Measurements from ENCODE around the gene SYNPO2.
"Not testable (repeated sequence)": the region's sequence is repeated elsewhere in the genome, so short reads cannot be mapped to it uniquely, and the experiment has no call there.

Gene SYNPO2

DNA sequence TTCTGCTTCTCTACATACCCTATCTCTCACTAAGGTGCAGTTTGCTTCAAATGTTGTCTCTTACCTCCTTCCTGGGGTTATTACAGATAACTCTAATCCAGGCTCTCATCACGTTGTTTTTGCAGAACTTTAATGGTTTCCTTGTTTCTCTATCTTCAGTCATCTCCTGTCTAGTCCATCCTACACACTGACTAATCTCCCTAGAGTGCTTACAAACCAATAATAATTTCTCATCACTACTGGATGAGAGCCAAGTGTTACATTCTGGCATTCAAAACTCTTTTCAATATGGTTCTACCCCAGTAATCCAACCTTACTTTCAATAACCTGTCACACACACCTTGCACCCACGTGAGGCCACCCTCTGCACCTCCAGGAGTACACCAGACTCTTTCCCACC lies 86.1 kb downstream of the SYNPO2 start:
- DNase-seq (ENCODE audit: low read depth) = peak; percentile 66

DNA sequence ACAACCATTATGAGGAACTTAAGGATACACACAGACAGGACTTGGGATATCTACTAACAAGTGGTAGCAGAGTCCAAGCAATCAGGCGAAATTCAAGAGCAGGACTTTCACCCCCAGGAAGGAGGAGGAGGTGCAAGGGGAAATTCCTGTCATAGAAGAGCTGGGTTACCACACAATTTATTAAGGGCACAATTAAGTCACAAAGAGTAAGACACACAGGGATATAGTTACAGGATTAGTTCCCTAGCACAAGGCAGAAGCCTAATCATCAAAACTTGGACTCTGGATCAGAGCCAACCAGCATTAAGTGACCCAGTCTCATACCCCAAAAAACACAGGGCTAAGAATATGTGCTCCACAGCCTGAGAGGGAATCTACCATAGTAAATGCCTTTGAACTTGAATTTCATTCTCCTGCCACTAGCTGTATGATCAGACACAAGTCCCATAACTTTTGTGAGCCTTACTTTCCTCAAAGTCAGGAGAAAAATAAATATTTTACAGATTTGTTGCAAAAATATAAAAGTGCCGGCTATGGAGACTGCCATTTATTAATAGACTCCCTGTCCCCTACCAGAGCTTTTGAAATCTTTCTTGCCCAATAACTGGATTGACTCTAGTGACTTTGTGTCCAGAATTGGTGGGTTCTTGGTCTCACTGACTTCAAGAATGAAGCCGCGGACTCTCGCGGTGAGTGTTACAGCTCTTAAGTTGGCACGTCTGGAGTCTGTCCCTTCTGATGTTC lies 87.0 kb downstream of the SYNPO2 start:
- DNase-seq (ENCODE audit: low read depth) = no peak

DNA sequence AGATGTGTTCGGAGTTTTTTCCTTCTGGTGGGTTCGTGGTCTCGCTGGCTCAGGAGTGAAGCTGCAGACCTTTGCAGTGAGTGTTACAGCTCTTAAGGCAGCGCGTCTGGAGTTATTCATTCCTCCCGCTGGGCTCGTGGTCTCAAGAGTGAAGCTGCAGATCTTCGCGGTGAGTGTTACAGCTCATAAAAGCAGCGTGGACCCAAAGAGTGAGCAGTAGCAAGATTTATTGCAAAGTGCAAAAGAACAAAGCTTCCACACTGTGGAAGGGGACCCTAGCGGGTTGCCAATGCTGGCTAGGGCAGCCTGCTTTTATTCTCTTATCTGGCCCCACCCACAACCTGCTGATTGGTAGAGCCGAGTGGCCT lies 87.5 kb downstream of the SYNPO2 start:
- DNase-seq (ENCODE audit: low read depth) = not testable (repeated sequence)

DNA sequence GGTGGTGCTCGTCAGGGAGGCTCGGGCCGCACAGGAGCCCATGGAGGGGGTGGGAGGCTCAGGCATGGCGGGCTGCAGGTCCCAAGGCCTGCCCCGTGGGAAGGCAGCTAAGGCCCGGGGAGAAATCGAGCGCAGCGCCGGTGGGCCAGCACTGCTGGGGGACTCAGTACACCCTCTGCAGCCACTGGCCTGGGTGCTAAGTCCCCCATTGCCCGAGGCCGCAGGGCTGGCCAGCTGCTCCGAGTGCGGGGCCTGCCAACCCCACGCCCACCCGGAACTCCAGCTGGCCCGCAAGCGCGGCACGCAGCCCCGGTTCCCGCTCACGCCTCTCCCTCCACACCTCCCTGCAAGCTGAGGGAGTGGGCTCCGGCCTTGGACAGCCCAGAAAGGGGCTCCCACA lies 88.4 kb downstream of the SYNPO2 start:
- not testable (repeated sequence) for DNase-seq (ENCODE audit: low read depth)

DNA sequence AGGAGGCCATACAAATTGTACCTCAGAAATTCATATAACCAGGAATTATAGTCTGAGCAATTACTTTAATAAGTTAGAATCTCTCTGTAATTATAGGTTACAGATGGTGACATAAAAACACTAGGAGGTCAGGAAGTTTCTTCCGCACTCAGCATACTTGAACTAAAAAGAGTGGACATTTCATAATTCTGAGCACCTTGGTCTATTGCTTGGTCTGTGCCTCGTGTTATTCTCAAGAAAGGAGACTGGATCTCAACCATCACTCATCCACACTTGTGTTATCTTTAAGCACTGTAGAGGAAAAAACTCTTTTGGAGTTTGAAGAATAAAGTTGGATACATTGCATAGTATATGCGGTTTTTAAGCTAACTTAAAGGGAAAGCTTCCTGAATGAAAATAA lies 91.1 kb downstream of the SYNPO2 start:
- no peak for DNase-seq (ENCODE audit: low read depth)

DNA sequence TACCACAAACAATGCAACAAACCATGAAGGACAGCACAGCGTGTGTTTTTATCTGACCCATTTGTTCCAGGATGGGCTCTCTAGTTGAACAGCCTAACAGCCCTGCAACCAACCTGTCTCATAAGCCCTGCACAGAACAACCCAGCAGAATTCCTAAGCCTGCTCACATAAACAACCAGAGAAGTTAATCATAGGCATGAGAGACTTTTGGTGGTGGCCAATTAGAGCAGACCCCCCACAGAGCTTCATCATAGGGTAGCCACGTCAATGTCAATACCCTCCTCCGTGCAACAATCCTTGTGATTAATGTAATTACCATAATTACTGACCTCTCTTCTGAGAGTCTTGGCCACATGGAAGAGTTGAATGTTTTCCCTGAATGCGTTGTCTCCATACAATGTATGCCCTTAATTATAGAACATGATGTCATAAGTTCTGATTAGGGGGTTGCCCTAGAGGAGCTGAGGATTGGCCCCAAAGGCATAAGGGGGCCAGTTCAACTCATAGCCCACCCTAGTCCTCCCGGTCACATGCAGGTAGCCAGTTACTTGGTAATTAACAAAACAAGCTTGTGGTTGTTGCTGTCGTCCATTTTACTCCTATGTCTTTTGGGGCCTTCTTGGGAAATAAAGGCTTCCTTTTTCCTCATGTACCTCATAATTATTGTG lies 92.7 kb downstream of the SYNPO2 start:
- peak; percentile 65 for DNase-seq (ENCODE audit: low read depth)

DNA sequence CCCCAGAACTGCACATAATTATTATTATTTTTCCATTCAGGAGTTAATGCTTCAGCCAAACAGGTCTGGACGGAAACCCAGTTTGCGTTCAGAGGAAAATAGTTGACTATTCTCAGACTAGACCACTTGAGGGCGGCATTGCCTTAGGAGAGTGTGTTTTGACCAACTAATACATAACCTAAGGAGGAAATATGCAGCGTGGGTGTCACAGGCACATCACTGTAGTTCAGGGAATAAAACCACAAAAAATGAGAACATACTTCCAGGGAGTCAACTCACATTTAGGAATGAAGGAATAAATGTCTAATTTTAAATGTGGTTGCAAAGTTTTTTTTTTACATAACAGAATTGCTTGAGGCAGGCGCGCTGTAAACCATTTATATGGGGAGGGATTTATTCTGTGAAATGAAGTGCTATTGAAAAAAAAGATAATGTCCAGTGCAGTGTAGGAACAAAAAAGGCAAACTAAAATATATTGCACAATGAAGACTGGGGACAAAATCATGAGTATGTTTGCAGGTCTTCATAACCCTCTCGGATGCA lies 93.3 kb downstream of the SYNPO2 start:
- DNase-seq (ENCODE audit: low read depth) = peak; percentile 90

DNA sequence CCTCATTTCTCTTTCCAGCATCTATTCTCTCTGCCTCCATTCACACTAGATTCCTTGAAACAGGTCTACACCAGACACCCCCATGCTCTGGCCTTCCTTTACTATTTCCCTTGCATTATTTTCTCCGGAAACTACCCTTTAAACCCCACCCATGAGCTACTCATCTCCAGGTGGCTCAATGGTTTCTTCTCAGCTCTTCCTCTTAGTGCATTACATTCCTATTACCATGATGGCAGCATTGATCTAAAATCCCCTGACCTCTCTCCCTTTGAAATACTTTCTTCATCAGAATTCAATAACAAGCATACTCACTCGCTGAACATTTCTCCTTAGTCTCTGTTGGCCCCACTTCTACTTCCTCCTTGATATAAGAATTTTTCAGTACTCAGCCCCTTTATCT lies 94.6 kb downstream of the SYNPO2 start:
- no peak for DNase-seq (ENCODE audit: low read depth)

DNA sequence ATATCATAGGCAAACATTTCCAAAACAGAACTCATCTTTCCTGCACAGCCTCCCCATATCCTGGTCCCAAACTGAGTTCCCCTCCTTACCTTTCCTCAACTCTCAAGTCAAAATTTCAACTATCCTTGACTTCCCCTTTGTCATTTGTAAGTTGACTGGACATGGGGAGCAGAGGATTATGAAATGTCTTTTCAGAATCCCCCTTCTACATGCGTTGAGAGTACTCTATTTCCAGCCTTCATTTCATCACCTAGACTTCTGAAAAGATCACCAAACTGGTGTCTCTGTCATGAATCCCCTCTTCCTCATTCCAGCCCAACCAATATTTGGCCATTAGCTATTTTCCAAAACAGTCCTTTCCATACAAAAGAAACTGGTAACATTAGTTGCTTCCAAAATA lies 95.2 kb downstream of the SYNPO2 start:
- DNase-seq (ENCODE audit: low read depth) = no peak

DNA sequence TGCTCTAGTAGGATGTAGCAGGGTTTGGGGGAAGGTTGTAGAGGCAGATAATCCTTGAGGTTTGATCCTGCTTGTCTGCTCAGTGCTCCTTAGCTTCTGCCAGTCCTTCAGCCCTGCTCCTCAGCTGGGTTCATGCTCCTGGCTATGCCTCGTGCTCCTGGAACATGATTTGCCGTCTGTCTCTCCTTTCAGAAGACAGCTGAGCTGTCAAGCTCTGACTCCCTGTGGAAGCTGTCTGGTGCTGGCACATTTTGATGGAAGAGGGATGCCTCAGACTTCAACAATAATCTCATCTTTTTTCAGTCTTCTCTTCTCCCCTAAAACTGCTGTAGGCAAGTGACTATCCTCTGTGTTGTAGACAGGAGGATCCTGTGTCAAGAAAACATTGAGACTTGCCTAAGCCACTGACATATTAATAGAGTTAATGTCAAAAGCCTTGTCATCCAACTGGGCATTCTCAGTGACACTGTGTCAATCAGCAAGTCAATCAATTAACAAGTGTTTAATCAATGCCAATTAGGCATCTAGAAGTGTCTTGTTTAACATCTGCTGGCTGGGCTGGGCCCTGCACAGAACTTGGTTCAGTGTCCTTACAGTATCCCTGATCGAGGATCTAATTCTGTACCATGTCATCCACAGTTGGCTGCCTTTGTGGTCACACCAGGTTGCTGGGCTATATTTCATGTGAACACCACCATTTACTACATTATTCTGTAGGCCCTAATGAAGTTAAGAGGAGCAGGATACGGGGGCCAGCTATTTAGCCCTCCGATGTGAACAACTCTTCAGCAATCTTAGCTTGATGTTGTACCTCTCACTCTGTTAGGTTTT lies 96.7 kb downstream of the SYNPO2 start:
- DNase-seq (ENCODE audit: low read depth) = no peak

DNA sequence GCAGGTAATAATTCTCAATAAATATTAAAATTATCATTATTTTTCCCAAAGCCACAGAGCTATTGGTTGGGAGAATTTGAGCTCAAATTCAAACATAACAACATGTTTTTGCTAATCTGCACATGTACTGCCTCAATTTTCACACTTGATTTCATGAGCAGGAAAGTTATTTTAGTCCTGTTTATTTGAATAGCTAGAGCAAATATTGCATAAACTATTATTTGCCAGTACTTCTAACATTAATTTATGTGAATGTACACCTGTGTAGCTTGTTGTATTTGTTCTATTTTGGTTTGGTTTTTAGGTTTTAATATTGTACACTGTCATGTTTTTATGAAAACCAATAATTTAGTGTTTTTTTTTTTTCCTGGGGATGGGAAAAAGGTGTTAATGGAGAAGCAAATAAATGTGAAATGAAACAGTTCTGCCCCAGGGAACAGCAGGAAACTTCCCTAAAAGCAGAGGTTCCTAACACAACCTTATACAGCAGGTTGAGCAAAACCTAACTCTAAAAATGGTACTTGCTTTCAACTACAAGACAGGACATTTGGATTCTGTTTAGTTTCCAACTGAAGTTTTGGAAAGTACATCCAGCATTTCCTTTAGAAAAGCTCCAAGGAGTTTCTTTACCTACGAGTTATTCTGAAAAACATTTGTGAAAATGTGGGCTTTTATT lies 99.4 kb downstream of the SYNPO2 start:
- no peak for DNase-seq (ENCODE audit: low read depth)

DNA sequence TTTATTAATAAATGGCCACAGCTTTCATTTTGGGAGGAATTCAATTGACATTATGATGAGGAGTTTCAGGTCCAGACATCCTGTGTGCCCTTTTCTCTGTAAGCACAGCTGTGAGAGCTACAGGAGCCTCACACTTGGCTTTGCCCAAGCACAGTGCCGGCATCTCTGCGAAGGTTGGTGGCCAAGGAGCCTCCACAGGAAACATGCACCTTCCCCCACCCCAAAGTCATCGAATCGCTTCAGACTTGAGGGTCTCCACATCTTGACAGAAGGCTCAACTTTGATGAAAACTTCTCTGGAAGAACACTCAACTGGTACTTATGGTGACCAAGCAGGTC lies 100.0 kb downstream of the SYNPO2 start:
- no peak for DNase-seq (ENCODE audit: low read depth)

DNA sequence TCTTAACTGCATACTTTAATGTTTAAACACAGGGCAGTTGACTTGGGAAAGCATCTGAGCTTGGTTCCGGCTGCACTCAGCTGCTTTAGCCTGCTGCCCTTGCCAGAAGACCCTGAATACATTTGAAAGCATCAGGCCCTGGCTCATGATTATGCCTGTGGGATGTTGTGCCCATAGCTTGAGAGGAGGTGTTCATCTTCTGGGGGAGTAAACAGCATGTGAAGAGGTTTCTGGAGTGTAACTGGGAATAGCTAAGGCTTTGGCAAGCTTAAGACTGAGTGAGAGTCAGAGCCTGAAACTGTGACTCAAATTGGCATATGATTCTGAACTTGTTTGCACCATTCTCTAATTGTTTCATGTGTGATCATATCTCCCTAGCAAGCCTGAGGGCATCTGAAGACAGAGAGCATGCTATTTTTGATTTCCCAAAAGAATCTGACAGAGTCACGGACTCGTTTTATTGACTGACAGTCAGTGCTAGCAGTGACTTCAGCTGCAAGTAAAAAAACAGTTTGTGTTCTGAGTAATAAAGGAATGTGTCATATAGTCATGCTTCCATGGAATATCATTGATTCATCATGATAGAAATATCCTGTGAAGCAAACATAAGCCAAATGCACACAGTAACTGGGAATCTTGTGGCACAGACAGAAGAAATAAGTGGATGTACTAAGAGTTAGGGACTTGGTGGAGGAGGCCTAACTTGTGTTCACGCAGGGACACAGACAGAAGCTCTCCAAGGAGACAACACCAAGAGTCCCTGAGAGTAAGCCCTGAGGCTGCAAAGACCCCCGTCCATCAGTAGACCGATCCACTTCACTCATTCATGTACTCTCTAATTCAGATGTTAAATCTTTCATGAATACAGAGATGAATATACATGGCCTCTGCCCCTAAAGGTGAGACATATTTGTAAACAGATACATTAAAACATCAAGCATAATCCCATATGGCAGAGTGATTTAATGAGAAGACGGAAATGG lies 100.7 kb downstream of the SYNPO2 start:
- DNase-seq (ENCODE audit: low read depth) = peak; percentile 76

DNA sequence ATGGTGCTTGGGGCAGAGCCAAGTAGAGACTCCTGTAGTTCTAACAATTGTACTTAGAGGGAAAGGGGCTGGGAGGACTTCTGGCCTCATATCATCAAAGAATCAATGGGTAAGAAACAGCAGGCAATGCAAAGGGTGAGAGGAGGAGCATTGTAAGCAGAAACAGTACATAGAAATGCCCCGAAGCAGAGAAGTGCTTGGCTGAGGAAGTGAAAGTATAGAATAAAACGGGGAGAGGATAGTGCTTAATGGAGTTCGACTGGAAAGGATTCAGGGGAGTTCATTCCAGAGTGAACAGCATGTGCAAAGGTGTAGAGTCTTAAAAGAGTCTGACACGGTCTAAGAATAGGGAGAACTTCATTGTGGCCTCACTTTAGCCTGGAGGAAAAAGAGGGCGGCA lies 103.0 kb downstream of the SYNPO2 start:
- DNase-seq (ENCODE audit: low read depth) = no peak

DNA sequence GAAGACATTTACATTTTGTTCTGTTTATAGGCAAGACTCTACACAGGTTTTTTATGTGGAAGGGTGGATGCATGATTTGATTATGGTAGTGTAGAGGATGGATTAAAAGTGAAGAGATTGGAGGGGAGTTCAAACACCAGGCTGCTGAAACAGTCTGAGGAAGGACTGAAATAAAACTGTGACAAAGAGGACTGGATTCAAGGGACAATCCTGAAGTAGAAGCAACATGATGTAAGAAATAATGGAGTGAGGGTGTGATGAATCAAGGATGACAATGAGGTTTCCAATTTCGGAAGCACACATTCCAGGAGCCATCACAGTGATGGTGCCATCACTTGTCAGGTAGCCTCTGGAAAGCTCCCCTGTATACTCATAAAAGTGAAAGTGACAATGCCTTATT lies 103.5 kb downstream of the SYNPO2 start:
- no peak for DNase-seq (ENCODE audit: low read depth)

DNA sequence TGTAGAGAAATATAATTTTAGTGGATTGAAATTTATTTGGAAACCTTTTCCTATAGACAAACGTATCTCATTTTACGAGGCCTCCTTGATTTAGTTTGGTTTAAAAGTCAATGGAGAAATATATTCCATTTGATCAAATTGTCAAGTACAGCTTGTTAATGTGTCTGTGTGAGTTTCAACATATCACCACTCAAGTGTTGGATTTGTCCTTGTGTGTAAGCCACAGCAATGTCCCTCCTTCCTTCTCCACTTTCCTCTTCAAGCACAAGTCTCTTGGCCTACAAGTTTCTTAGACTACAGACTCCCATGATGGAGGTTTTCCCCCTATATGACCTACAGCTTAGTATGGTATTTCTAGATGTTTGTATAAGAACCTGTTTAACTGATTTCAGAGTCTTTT lies 104.7 kb downstream of the SYNPO2 start:
- DNase-seq (ENCODE audit: low read depth) = no peak

DNA sequence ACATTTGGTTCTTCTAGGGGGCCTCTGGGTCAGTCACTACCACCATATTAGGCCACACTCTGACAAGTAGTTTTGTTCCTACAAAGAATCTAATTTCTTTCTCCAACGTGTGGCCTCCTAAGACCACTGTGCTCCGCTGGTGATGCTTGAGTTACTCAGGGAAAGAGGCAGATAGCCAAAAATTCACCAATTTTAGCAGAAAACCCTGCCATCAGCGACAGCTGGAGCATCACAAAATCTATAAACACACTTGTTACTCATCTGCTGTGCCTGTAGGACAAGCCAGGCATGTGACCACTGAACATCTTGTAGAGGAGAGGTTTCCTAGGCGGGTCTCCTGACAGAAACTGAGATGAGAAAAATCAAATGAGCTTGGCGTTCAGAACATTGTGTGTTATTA lies 105.4 kb downstream of the SYNPO2 start:
- no peak for DNase-seq (ENCODE audit: low read depth)

DNA sequence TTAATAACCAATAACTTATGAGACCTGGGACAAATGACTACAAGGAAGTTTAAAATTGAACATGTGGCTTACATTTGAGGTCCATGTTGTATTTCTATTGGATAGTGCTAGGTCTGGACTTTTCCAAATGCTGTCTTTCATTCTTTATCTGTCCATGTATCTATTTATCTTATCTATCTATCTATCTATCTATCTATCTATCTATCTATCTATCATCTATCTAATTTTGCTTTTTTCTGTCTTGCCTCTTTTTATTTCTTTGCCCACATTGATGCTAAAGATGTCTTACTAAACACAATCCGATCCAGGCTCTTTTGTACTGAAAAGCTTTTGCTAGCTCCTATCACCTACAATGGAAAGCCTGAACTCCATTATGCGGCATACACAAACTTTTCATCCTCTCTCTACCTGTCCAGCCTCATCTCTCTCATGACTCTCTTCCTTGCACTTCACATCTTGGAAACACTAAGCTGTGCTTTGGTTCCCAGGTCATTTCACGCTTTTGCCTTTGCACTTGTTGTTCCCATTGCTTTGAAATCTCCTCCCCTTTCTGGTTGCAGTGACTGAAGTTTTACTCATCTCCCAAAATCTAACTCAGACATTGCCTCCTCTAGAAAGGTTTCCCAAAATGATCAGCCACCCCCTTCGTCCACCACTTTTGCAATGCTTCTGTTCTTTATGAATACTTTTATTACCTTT lies 107.2 kb downstream of the SYNPO2 start:
- no peak for DNase-seq (ENCODE audit: low read depth)

DNA sequence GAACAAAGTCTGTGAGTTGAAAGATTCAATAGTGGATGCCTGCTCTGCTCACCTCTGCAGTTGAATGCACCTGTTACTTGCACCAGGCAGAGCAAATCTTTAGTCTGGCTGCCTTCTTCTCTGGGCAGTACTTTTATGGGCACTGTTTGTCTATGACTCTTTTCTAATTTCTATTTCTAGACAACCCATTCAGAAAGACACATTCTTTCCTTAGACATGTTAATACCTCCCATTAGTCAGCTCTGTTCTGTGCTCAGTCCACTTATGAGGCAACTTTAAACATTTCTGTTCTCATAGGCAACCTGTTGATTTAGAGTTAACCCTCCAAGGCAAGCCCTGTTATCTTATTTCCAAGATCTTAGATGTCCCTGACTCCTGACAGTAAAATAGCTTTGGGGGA lies 108.9 kb downstream of the SYNPO2 start:
- peak; percentile 86 for DNase-seq (ENCODE audit: low read depth)

DNA sequence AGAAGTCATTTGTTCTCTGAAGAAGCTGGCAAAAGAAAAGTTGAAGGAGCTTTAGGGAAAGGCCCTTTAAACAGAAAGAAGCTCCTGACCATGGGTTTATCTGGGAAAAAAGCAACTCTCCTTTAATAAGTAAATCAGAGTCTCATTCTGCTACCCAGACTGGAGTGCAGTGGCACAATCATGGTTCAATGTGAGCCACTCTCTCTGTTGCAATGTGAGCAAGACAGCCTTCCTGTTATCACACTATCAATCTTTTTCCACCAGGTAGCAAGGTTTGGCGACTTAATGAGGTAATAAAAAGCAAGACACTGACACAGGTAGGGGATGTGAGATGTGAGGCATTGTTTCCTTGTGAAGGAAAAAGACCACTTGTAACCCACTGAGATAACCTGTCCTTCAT lies 111.3 kb downstream of the SYNPO2 start:
- DNase-seq (ENCODE audit: low read depth) = no peak

DNA sequence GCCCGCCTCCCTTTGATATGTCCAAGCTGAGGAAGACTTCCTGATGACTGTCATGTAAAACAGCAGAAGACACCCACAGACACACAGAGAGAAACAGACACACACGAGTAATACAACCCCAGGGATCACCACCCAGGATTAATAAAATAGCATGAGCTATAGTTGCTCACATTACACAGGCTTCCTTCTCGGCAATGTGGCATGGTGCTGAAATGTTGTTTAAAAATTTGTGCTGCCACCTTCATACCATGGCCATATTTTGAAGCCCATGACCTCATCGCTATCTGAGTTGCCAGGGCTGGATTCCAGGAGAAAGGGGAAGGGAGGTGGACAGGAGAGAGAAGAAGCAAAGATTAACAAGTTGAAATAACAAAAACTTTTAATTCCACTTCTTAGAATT lies 111.7 kb downstream of the SYNPO2 start:
- DNase-seq (ENCODE audit: low read depth) = no peak
